HG03558 (cell line): ENCODE results near the gene DNAJA2.
A peak's percentile ranks its signal among the peaks of the same experiment; 100 is the strongest.
"Not testable (repeated sequence)": the region's sequence is repeated elsewhere in the genome, so short reads cannot be mapped to it uniquely, and the experiment has no call there.

Experiments used
- ATAC-seq: cut with Tn5 transposase; IDR thresholded peaks from one replicate; pipeline ENCODE4 v1.9.1; 2021; ENCODE audit warnings: moderate number of reproducible peaks; ENCODE audit not compliant: unreplicated experiment; ENCODE audit errors: extremely low read depth

The DNAJA2 gene

DNA sequence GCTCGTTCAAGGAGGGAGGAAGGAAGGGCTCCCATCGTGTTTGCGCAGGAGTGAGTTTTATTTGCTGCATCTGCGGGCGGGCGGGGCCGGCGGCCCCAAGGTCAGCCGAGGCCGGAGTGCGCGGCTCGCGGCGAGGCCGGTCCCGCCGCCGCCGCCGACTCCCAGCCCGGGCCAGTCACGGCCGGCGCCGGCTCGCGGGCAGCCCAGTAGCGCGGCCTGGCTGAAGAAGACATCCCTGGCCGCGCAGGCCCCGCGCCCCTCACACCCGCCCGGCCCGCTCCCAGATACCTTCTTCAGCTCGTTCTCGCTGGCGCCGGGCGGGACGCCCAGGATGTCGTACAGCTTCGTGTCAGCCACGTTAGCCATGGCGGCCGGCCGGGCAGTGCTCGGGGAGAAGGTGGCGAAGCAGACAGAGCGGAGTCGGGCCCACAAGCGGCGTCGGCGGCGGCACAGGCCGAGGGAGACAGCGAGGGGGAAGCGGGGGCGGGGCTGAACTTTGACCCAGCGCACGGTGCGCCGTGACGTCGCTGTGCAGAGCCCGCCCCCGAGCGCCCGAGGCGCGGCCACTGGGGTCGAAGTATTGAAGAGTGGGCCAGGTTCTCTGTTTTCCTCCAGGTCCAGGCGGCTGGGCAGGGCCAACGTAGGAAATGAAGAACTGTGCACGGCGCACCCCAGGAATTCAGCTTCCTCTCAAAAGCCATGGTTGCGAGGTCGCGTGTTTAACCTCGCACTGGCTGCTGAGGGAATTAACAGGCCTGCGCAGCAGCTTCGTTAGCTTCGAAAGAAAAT lies at the start of gene DNAJA2:
TSS of gene DNAJA2 (minus strand) at position 468 of the 789 bp plus-strand sequence. CDS start at position 366, 102 bp downstream.
- ATAC-seq: peak; percentile 50

DNA sequence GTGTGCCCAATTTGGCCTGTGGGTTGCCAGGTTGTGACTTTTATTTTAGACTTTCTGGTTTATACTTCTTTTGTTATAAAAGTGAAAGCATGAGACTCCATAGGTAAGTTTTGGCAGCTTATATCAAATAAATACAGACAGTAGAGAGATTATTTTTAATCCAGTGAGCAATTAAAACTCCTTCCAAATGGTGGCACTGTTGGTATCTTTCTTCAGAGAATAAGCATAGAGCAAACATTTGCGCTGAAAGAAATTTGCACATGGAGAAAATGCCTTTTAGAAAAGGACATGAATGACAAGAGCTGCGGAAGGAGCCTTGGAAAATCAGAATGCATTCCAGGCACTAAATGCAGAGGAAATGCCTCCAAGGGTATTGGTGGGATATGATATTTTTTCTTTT lies 46.1 kb upstream of the DNAJA2 start:
- no peak for ATAC-seq

- ATAC-seq: peak; percentile 100
Observed at GRCh38 chr16:47018223-47018891, 44.9 kb upstream of the DNAJA2 start.

- no peak for ATAC-seq
Observed at GRCh38 chr16:47017636-47018035, 44.2 kb upstream of the DNAJA2 start.

DNA sequence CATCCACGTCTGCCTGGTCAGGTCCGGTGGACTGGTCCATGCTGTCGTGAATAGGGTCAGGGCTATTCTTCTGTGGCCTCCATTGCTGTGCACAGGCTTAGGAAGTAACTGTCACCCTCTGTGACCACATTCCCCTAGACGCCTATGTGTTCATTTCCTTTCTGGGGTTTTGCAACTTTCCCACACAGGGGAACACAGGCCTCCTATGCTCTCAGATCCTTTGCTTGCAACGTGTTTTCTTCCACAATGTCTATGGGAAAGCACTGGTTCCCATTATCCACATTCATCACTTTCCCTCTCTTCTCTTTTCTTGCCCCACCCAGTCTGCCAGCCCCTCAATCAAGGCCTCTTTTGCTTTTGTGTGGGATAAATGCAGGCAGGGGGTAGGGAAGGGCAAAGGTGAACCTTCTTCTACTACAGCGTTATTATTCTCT lies 43.2 kb upstream of the DNAJA2 start:
- ATAC-seq: no peak

DNA sequence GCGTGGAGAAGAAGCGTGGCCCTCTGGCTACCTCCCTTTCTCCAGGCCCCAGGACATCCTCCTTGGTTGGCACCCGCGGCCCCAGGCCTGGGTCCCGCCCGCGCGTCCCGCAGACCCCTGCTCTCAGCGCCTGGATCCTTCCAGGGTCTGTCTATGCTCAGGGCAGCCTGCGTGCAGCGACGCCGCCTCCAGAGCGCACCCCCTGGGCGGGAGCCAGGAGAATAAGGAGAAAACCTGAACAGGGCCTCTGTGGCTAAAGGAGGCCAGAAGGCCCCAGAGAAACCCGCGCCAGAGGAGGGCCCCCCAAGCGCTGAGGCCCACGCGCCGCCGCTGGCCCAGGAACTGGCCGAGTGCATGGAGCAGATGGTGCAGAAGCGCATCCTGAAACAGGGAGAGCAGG lies 40.4 kb upstream of the DNAJA2 start:
- no peak for ATAC-seq

GRCh38 chr16:47013172-47013571 lies 39.7 kb upstream of the DNAJA2 start:
- ATAC-seq: no peak

- not testable (repeated sequence) for ATAC-seq
Observed at GRCh38 chr16:47010812-47011211, 37.3 kb upstream of the DNAJA2 start.

GRCh38 chr16:47008612-47009011 lies 35.1 kb upstream of the DNAJA2 start:
- ATAC-seq: no peak

DNA sequence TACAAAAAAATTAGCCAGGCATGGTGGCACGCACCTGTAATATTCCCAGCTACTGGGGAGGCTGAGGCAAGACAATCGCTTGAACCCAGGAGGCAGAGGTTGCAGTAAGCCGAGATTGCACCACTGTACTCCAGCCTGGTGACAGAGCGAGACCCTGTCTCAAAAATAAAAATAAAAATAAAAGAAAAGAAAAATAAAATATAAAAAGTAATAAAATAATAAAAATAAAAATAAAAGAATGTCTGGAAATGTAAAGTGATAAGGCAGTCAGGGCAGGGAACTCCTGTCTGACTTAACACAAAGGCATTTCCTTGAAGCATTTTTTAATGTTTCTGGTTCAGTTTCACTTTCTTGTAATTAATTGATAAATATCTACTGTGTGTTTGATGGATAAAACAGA lies 34.7 kb upstream of the DNAJA2 start:
- ATAC-seq: no peak

- ATAC-seq: no peak
Observed at GRCh38 chr16:47004652-47005051, 31.2 kb upstream of the DNAJA2 start.

DNA sequence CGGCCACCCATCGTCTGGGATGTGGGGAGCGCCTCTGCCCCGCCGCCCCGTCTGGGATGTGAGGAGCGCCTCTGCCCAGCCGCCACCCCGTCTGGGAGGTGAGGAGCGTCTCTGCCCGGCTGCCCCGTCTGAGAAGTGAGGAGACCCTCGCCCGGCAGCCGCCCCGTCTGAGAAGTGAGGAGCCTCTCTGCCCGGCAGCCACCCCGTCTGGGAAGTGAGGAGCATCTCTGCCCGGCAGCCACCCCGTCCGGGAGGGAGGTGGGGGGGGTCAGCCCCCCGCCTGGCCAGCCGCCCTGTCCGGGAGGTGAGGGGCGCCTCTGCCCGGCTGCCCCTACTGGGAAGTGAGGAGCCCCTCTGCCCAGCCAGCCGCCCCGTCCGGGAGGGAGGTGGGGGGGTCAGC lies 26.6 kb upstream of the DNAJA2 start:
- not testable (repeated sequence) for ATAC-seq

DNA sequence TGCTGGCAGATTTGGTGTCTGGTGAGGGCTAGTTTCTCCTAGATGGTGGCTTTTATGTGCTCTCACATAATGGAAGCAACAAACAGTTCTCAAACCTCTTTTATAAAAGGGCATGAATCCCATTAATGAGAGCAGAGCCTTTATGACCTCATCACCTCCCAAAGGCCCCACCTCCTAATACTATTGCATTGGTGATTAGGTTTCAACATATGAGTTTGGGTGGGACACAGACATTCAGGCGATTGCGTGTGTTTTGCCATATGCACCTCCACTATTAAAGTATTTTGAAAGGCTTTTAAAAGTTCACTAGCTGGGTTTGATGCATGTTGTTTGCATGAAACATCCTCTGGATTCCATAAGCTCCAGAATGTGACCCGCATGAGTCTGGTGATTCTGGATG lies 24.4 kb upstream of the DNAJA2 start:
- ATAC-seq: no peak

DNA sequence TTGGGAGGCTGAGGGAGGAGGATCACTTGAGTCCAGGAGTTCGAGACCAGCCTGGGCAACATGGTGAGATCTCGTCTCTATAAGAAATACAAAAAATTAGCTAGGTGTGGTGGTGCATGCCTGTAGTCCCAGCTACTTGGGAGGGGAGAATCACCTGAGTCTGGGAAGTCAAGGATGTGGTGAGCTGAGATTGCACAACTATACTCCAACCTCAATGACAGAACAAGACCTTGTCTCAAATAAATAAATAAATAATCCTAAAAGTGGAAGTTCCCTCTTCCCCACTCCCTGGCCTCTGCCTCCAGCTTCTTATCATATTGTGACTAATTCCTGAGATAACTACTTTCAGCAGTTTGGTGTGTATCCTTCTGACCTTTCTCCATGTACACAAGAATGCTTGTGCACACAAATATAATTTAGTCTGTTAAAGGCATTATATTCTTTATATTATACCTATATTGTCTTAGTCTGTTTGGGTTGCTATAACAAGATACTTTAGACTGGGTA lies 23.5 kb upstream of the DNAJA2 start:
- no peak for ATAC-seq

DNA sequence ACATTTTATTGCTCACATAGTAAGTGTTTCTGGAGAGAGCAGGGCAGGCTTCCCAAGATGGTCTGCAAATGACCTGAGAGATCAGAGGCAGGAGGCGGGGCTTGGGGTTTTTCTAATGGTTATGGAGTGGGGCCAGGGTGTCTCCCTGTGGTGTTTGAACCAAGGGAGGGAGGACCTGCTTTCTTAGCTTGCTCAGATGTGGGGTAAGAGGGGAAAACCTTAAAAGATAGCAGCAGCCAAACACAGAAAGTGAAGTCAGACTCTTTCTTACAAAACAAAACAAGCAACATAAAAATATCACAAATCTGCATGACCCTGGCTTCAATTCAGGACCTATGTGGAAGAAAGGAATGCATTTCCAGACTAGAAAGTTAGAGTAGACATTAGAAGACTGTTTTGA lies 22.9 kb upstream of the DNAJA2 start:
- no peak for ATAC-seq

DNA sequence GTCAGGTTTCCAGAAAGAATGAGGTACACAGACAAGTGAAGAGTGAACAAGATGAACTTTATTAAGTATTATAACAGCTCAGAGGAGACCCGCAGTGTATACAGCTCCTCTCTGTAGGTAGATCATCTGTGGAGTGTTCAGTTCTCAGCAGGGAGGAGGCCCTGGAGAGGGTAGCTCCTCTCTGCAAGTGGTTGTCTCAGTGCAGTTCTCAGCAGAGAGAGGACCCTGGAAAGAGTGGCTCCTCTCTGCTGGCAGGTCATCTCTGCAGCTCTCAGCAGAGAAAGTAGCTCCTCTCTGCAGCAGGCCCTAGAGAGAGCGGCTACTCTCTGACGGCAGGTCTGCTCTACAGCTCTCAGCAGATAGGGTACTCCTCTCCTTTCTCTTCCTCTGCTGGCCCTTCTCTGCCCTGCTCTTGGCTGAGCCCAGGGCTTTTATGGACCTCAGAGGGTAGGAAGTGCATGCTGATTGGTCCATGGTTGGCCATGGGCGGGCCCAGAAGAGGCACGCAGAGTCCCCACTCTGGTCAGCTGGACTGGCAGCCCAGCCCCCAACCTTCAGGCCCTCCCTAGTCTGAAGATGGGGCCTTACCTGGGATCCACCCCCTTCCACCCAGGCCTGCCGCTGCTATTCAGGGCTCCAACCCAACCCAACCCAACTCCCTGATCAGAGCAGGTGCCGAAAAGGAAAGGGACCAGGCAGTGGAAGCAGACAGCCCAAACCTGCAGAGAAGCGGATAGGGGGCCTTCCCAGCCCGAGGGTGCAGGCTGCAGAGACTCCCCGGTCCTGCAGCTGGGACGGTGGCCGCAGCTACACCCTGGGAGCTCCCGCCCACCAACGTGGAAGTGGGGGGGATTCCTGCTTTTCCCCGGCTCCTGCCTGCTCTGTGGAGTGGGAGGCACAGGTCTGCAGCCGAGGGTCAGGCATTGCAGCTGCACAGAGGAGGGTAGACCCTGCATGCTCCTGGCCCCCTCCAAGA lies 18.5 kb upstream of the DNAJA2 start:
- no peak for ATAC-seq

DNA sequence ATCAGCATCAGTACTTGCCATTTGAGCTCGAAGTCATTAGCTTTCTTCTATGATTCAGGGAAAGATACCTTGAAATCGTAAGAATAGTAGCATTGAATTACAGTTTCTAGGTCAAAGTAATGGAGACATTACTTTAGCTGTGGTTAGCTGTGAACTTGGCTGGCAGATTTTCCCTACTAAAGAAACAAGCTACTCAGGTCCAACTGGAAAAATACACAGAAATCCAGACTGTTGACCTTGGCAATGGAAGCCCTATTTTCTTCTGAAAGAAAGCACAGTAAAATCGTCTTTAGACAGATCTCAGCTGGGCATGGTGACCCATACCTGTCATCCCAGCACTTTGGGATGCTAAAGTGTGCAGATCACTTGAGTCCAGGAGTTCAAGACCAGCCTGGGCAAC lies 13.4 kb upstream of the DNAJA2 start:
- no peak for ATAC-seq

- no peak for ATAC-seq
Observed at GRCh38 chr16:46986438-46986837, 13.0 kb upstream of the DNAJA2 start.

DNA sequence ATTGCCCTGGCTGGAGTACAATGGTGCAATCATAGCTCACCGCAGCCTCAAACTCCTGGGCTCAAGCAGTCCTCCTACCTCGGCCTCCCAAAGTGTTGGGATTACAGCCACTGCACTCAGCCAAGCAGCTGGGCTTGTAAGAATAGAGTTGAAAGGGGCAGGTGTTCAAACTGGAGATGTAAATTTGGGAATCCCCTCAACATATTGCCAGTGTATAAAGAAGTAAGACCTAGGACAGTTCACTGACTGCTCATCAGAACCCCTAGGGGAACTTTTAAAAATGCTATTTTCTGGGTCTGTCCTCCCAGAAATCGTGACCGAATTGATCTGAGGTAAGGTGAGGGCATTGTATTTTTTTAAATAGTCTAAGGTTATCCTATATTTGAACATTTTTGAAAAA lies 8.9 kb upstream of the DNAJA2 start:
- no peak for ATAC-seq

GRCh38 chr16:46980926-46981325 lies 7.5 kb upstream of the DNAJA2 start:
- ATAC-seq: no peak
